HEK293 (cell line): Measurements from ENCODE around the gene ELOVL5.

Experiments
- CTCF ChIA-PET: fragments of 350-600 bp; formaldehyde crosslinking; extraction: SDS; loops from one replicate; lab custom pipeline; 2021; ENCODE audit warnings: antibody characterized with exemption; lab: Yijun Ruan, JAX
- POLR2A ChIA-PET: fragments of 300-600 bp; formaldehyde crosslinking; extraction: SDS; loops from one replicate; lab custom pipeline; 2020; ENCODE audit warnings: antibody characterized with exemption, inconsistent platforms; lab: Yijun Ruan, JAX
- H3K27ac ChIP-seq: fragments of 200-500 bp; sonication (Bioruptor generic); 2 replicates; pipeline ENCODE4 v1.5.1; 2014; ENCODE audit warnings: low read depth, low read length, control low read depth, inconsistent platforms; ENCODE audit errors: extremely low read depth
- H3K36me3 ChIP-seq, 2 experiments: fragments of 200-500 bp in 1 of 2; sonication (Bioruptor generic) in 1 of 2; 1 replicate in 1 of 2; 2 replicates in 1 of 2; pipeline ENCODE4 v1.5.1; 2014 to 2017; ENCODE audit warnings: inconsistent platforms in 2 of 2, low read length in 2 of 2; ENCODE audit not compliant: control insufficient read depth in 2 of 2, insufficient read depth in 1 of 2
- H3K4me1 ChIP-seq: fragments of 200-500 bp; sonication (Bioruptor generic); 2 replicates; pipeline ENCODE4 v1.5.1; 2014; ENCODE audit warnings: mild to moderate bottlenecking, low read length, inconsistent platforms; ENCODE audit not compliant: control insufficient read depth, insufficient read depth
- H3K4me3 ChIP-seq: 2 replicates; pipeline ENCODE4 v1.5.1; 2011; ENCODE audit warnings: low read depth, mild to moderate bottlenecking, control low read depth, low read length, moderate library complexity
- H3K9me3 ChIP-seq: fragments of 200-500 bp; sonication (Bioruptor generic); 2 replicates; pipeline ENCODE4 v1.5.1; 2014; ENCODE audit warnings: low read depth, low read length, inconsistent platforms; ENCODE audit not compliant: control insufficient read depth, insufficient read depth
- AEBP2 ChIP-seq: fragments of 450-650 bp; formaldehyde crosslinking; IDR thresholded peaks from 2 replicates; pipeline ENCODE4 v1.5.1; 2016; ENCODE audit warnings: missing biosample characterization, missing genetic modification characterization, borderline replicate concordance
- PRDM10 ChIP-seq: fragments of 450-650 bp; formaldehyde crosslinking; IDR thresholded peaks from 2 replicates; pipeline ENCODE4 v1.5.1; 2016; ENCODE audit warnings: missing biosample characterization, missing genetic modification characterization
- REPIN1 ChIP-seq: fragments of 450-650 bp; formaldehyde crosslinking; IDR thresholded peaks from 2 replicates; pipeline ENCODE4 v1.5.1; 2017; ENCODE audit warnings: missing biosample characterization, missing genetic modification characterization, low read depth
- SCRT2 ChIP-seq: fragments of 450-650 bp; formaldehyde crosslinking; IDR thresholded peaks from 2 replicates; pipeline ENCODE4 v1.5.1; 2016; ENCODE audit warnings: missing biosample characterization, missing genetic modification characterization
- TSHZ1 ChIP-seq: fragments of 450-650 bp; formaldehyde crosslinking; IDR thresholded peaks from 2 replicates; pipeline ENCODE4 v1.5.1; 2016; ENCODE audit warnings: missing biosample characterization, missing genetic modification characterization, borderline replicate concordance
- ZNF121 ChIP-seq: fragments of 450-650 bp; formaldehyde crosslinking; IDR thresholded peaks from 2 replicates; pipeline ENCODE4 v1.5.1; 2016; ENCODE audit warnings: missing biosample characterization, missing genetic modification characterization
- ZNF280D ChIP-seq: fragments of 450-650 bp; formaldehyde crosslinking; IDR thresholded peaks from 2 replicates; pipeline ENCODE4 v1.5.1; 2016; ENCODE audit warnings: missing biosample characterization, missing genetic modification characterization
- ZNF404 ChIP-seq: fragments of 450-650 bp; formaldehyde crosslinking; IDR thresholded peaks from 2 replicates; pipeline ENCODE4 v1.5.1; 2017; ENCODE audit warnings: missing biosample characterization, missing genetic modification characterization
- ZNF585B ChIP-seq: fragments of 450-650 bp; formaldehyde crosslinking; IDR thresholded peaks from 2 replicates; pipeline ENCODE4 v1.5.1; 2016; ENCODE audit warnings: missing biosample characterization, missing genetic modification characterization
- ZNF596 ChIP-seq: fragments of 450-650 bp; IDR thresholded peaks from 2 replicates; pipeline ENCODE4 v1.5.0; 2018; ENCODE audit warnings: missing biosample characterization, mild to moderate bottlenecking, missing genetic modification characterization, moderate library complexity
- ZNF600 ChIP-seq: fragments of 450-650 bp; formaldehyde crosslinking; IDR thresholded peaks from 2 replicates; pipeline ENCODE4 v1.5.1; 2016; ENCODE audit warnings: missing biosample characterization, missing genetic modification characterization
- ZNF654 ChIP-seq: fragments of 450-650 bp; formaldehyde crosslinking; IDR thresholded peaks from 2 replicates; pipeline ENCODE4 v1.5.1; 2016; ENCODE audit warnings: low read depth, missing biosample characterization, missing genetic modification characterization
- ZNF664 ChIP-seq: fragments of 450-650 bp; formaldehyde crosslinking; IDR thresholded peaks from 2 replicates; pipeline ENCODE4 v1.5.1; 2016; ENCODE audit warnings: missing biosample characterization, missing genetic modification characterization
- ZNF692 ChIP-seq: fragments of 450-650 bp; formaldehyde crosslinking; IDR thresholded peaks from 2 replicates; pipeline ENCODE4 v1.5.1; 2016; ENCODE audit warnings: missing biosample characterization, missing genetic modification characterization
- ZNF707 ChIP-seq: fragments of 450-650 bp; formaldehyde crosslinking; IDR thresholded peaks from 2 replicates; pipeline ENCODE4 v1.5.1; 2016; ENCODE audit warnings: missing biosample characterization, missing genetic modification characterization
- ZNF747 ChIP-seq: fragments of 450-650 bp; formaldehyde crosslinking; IDR thresholded peaks from 2 replicates; pipeline ENCODE4 v1.5.1; 2016; ENCODE audit warnings: missing biosample characterization, missing genetic modification characterization
- ZSCAN16 ChIP-seq: fragments of 450-650 bp; formaldehyde crosslinking; IDR thresholded peaks from 2 replicates; pipeline ENCODE4 v1.5.1; 2016; ENCODE audit warnings: missing biosample characterization, missing genetic modification characterization

The ELOVL5 gene

GRCh38 chr6:53330137-53330536 is 18.6 kb downstream of the ELOVL5 start:
- POLR2A ChIA-PET, result interaction anchor here (2.1 kb wide), 1 partner anchor 29 kb away, joined by 5 read pairs; no protein-coding TSS in a partner anchor
- Histone ChIP-seq H3K4me3 (no peak overlapping the region), H3K9me3 (no peaks in the 10 kb centered on the region), H3K4me1 (peaks cover 24% of the 10 kb centered on the region), H3K36me3 (no peaks in the 10 kb centered on the region), H3K27ac (no peak overlapping the region)
- no peak for TF ChIP-seq SCRT2 (tag by site-specific recombination)
- CTCF ChIA-PET, result interaction anchor here (0.6 to 1.2 kb wide), 4 partner anchors 20 to 389 kb away, joined by 3 to 4 read pairs (median 3); no protein-coding TSS in a partner anchor

- Histone ChIP-seq H3K9me3 (no peaks in the 10 kb centered on the region), H3K27ac (no peak overlapping the region), H3K4me3 (no peak overlapping the region), H3K36me3 (no peaks in the 10 kb centered on the region; a peak in 1 of 3 replicates), H3K4me1 (peaks cover 21% of the 10 kb centered on the region)
- CTCF ChIA-PET, result interaction anchor here (0.5 to 2.1 kb wide), 8 partner anchors 10 to 193 kb away, joined by 3 to 7 read pairs (median 3); partner anchors contain the start of gene ELOVL5
- no peak for TF ChIP-seq ZNF596 (tag by site-specific recombination)
- TF ChIP-seq ZSCAN16 (tag by site-specific recombination), result no peak
- no peak for TF ChIP-seq ZNF121 (tag by site-specific recombination)
- no peak for TF ChIP-seq PRDM10 (tag by site-specific recombination)
- TF ChIP-seq ZNF404 (tag by site-specific recombination), result no peak
- no peak for TF ChIP-seq ZNF707 (tag by site-specific recombination)
- TF ChIP-seq ZNF280D (tag by site-specific recombination), result no peak
- POLR2A ChIA-PET, result interaction anchor here (1.1 kb wide), 1 partner anchor 11 kb away, joined by 3 read pairs; no protein-coding TSS in a partner anchor
These were observed 20.4 kb downstream of the ELOVL5 start for GRCh38 chr6:53328375-53328774.

DNA sequence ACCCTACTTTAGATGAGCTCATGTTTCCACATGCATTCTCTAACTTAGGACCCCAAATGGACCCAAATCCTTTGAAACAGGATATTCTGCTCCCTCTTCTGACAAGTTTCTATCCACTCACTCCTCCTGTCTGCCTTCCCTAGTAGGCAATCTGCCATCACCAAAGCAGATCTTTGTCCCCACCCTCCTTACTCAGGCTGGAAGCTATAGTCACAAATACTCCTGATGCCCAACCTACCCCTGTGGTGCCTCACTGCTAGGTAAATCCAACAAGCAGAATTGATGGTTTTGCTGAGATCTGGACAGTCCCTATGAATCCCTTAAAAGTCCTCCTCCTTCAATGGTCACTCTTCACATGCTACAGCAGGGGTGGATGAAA is 21.7 kb downstream of the ELOVL5 start:
- POLR2A ChIA-PET, result interaction anchor here (1.0 kb wide), 1 partner anchor 14 kb away, joined by 3 read pairs; no protein-coding TSS in a partner anchor
- TF ChIP-seq ZNF600 (tag by site-specific recombination) (peak; percentile 37; the same call in 1 of the 2 replicates), REPIN1 (tag by site-specific recombination) (no peak), ZNF747 (no peak), ZNF692 (0 out of 2 replicates have a peak, but pooled peaks have one; percentile 40), AEBP2 (tag by site-specific recombination) (no peak), ZNF664 (no peak), TSHZ1 (tag by site-specific recombination) (no peak), ZNF585B (tag by site-specific recombination) (no peak), ZNF654 (tag by site-specific recombination) (no peak)

More for the DNA sequence above, 21.7 kb downstream of the ELOVL5 start:
- H3K27ac ChIP-seq, result peak overlapping the region; percentile 31; the same call in 1 of the 2 replicates
- no peaks in the 10 kb centered on the region; a peak in 1 of 3 replicates for H3K36me3 ChIP-seq
- no peak overlapping the region for H3K4me3 ChIP-seq
- CTCF ChIA-PET, result interaction anchor here (0.6 to 2.1 kb wide), 6 partner anchors 11 to 909 kb away, joined by 3 to 7 read pairs (median 3); no protein-coding TSS in a partner anchor
- peaks cover 30% of the 10 kb centered on the region for H3K4me1 ChIP-seq
- H3K9me3 ChIP-seq, result no peaks in the 10 kb centered on the region
